WTC11 (cell line): ENCODE measurements around the gene KIF11. TPM values are rescaled to one million over a fixed set of nuclear protein-coding genes. Genes with fewer than 3 reads are reported as not detected.
"Not testable (repeated sequence)": the region's sequence is repeated elsewhere in the genome, so short reads cannot be mapped to it uniquely, and the experiment has no call there.

Experiments used
- ATAC-seq: fragments of 200-7000 bp; cut with Tn5 transposase; 2 replicates; pipeline ENCODE4 v1.10.0; 2021; ENCODE audit warnings: mild to moderate bottlenecking, moderate library complexity
- CTCF ChIA-PET: fragments of 300-600 bp; sonication (Branson Sonifier 250); formaldehyde crosslinking; loops from one replicate; lab custom pipeline; 2021; ENCODE audit warnings: antibody characterized with exemption; lab: Charles Lee
- POLR2A ChIA-PET: fragments of 350-600 bp; sonication (Branson Sonifier 250); formaldehyde crosslinking; loops from one replicate; lab custom pipeline; 2021; ENCODE audit warnings: antibody characterized with exemption; lab: Charles Lee
- DNase-seq: peaks from one replicate; pipeline ENCODE4 v3.0.0; 2021; ENCODE audit warnings: low spot score
- H3K27ac Mint-ChIP-seq: 2 replicates; pipeline ENCODE4 v1.8.0; 2021; ENCODE audit warnings: mixed read lengths
- H3K27me3 Mint-ChIP-seq: 2 replicates; pipeline ENCODE4 v1.8.0; 2021; ENCODE audit warnings: low read depth, mild to moderate bottlenecking, moderate library complexity, mixed read lengths
- H3K36me3 Mint-ChIP-seq: 2 replicates; pipeline ENCODE4 v1.8.0; 2021; ENCODE audit warnings: mixed read lengths
- H3K4me1 Mint-ChIP-seq: 2 replicates; pipeline ENCODE4 v1.8.0; 2022; ENCODE audit warnings: mixed read lengths
- H3K4me3 Mint-ChIP-seq: 2 replicates; pipeline ENCODE4 v1.8.0; 2021; ENCODE audit warnings: mild to moderate bottlenecking, moderate library complexity, mixed read lengths
- H3K9me3 Mint-ChIP-seq: 2 replicates; pipeline ENCODE4 v1.8.0; 2021; ENCODE audit warnings: mixed read lengths
- GRHL2 ChIP-seq: fragments of 250-450 bp; sonication (Bioruptor Pico); IDR thresholded peaks from 2 replicates; pipeline ENCODE4 v1.8.0; 2022; ENCODE audit warnings: mild to moderate bottlenecking, moderate library complexity; ENCODE audit not compliant: insufficient replicate concordance, severe bottlenecking
- HMGA2 ChIP-seq: fragments of 250-450 bp; sonication (Bioruptor Pico); IDR thresholded peaks from 2 replicates; pipeline ENCODE4 v1.4.0; 2021; ENCODE audit warnings: mild to moderate bottlenecking, moderate library complexity
- MXD4 ChIP-seq: fragments of 250-450 bp; sonication (Bioruptor Pico); IDR thresholded peaks from 2 replicates; pipeline ENCODE4 v1.8.0; 2021; ENCODE audit warnings: mild to moderate bottlenecking, moderate library complexity, borderline replicate concordance
- NR1H2 ChIP-seq: sonication (generic); formaldehyde crosslinking; IDR thresholded peaks from 2 replicates; pipeline ENCODE4 v1.9.0; 2021; ENCODE audit warnings: mild to moderate bottlenecking, moderate library complexity, missing genetic modification reagents
- NR2C2 ChIP-seq: sonication (generic); formaldehyde crosslinking; IDR thresholded peaks from 2 replicates; pipeline ENCODE4 v1.8.0; 2022; ENCODE audit warnings: mild to moderate bottlenecking, missing genetic modification reagents
- TP53 ChIP-seq: sonication (generic); formaldehyde crosslinking; IDR thresholded peaks from 2 replicates; pipeline ENCODE4 v1.8.1; 2023; ENCODE audit warnings: mild to moderate bottlenecking, missing genetic modification reagents
- ZBTB21 ChIP-seq: sonication (generic); formaldehyde crosslinking; IDR thresholded peaks from 2 replicates; pipeline ENCODE4 v1.8.1; 2023; ENCODE audit warnings: mild to moderate bottlenecking, missing genetic modification reagents, borderline replicate concordance
- ZNF121 ChIP-seq: sonication (generic); formaldehyde crosslinking; IDR thresholded peaks from 2 replicates; pipeline ENCODE4 v1.8.0; 2023; ENCODE audit warnings: missing genetic modification reagents
- ZNF219 ChIP-seq: sonication (generic); formaldehyde crosslinking; IDR thresholded peaks from 2 replicates; pipeline ENCODE4 v1.8.0; 2023; ENCODE audit warnings: missing genetic modification reagents, mild to moderate bottlenecking, borderline replicate concordance
- ZNF317 ChIP-seq: sonication (generic); formaldehyde crosslinking; IDR thresholded peaks from 2 replicates; pipeline ENCODE4 v1.8.1; 2023; ENCODE audit warnings: low read depth, mild to moderate bottlenecking, moderate library complexity, missing genetic modification reagents, borderline replicate concordance
- total RNA-seq: library from RNA; stranded (reverse); gene quantifications from 3 replicates; pipeline ENCODE4 v1.2.3, GENCODE V29; 2021
- TF ChIP-seq, protein P1 (sequence below): sonication (generic); formaldehyde crosslinking; IDR thresholded peaks from 2 replicates; pipeline ENCODE4 v1.8.1; 2022; ENCODE audit warnings: mild to moderate bottlenecking, missing genetic modification reagents, moderate library complexity, borderline replicate concordance
- TF ChIP-seq, protein P2 (sequence below): sonication (generic); formaldehyde crosslinking; IDR thresholded peaks from 2 replicates; pipeline ENCODE4 v1.8.1; 2022; ENCODE audit warnings: low read depth, missing genetic modification reagents, borderline replicate concordance
- TF ChIP-seq, protein P3 (sequence below): sonication (generic); formaldehyde crosslinking; IDR thresholded peaks from 2 replicates; pipeline ENCODE4 v1.8.1; 2022; ENCODE audit warnings: mild to moderate bottlenecking, moderate library complexity, missing genetic modification reagents
- TF ChIP-seq, protein P4 (sequence below): sonication (generic); formaldehyde crosslinking; IDR thresholded peaks from 2 replicates; pipeline ENCODE4 v1.8.0; 2023; ENCODE audit warnings: missing genetic modification reagents

The KIF11 gene
- total RNA-seq, 1 experiment from 2014 or later, result 55.7 TPM

DNA sequence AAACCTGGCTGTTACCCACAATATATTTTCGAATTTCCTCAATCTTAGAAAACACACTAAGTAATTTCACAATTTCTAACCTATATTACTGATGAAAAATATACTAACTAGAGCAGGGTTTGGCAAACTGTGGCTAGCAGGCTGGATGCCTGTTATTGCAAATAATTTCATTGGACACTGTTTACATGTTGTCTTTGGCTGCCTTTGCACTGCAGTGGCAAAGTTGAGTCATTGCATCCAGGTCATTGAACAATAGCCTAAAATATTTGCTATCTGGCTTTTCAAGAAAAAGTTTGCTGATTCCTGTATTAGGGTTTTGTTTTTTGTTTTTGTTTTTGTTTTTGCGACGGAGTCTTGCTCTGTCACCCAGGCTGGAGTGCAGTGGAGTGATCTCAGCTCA lies 47.2 kb downstream of the KIF11 start:
- ChIA-PET POLR2A (no interaction called here), CTCF (no interaction called here)
- 0 out of 2 replicates have a peak, but pooled peaks cover 2% of the 10 kb centered on the region for H3K4me1 Mint-ChIP-seq
- H3K27ac Mint-ChIP-seq, result no peak overlapping the region
- TF ChIP-seq MXD4, result no peak
- no peak for TF ChIP-seq NR2C2 (CRISPR knock-in tag)
- TF ChIP-seq, protein P1, sequence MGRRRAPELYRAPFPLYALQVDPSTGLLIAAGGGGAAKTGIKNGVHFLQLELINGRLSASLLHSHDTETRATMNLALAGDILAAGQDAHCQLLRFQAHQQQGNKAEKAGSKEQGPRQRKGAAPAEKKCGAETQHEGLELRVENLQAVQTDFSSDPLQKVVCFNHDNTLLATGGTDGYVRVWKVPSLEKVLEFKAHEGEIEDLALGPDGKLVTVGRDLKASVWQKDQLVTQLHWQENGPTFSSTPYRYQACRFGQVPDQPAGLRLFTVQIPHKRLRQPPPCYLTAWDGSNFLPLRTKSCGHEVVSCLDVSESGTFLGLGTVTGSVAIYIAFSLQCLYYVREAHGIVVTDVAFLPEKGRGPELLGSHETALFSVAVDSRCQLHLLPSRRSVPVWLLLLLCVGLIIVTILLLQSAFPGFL (CRISPR knock-in tag), result no peak
- TF ChIP-seq NR1H2 (CRISPR knock-in tag), result no peak
- no peak for TF ChIP-seq ZNF121 (CRISPR knock-in tag)
- TF ChIP-seq, protein P2, sequence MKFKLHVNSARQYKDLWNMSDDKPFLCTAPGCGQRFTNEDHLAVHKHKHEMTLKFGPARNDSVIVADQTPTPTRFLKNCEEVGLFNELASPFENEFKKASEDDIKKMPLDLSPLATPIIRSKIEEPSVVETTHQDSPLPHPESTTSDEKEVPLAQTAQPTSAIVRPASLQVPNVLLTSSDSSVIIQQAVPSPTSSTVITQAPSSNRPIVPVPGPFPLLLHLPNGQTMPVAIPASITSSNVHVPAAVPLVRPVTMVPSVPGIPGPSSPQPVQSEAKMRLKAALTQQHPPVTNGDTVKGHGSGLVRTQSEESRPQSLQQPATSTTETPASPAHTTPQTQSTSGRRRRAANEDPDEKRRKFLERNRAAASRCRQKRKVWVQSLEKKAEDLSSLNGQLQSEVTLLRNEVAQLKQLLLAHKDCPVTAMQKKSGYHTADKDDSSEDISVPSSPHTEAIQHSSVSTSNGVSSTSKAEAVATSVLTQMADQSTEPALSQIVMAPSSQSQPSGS (CRISPR knock-in tag), result no peak
- TF ChIP-seq ZNF219 (CRISPR knock-in tag), result no peak
- TF ChIP-seq HMGA2, result no peak
- no peak for TF ChIP-seq ZNF317 (CRISPR knock-in tag)
- no peak overlapping the region for H3K4me3 Mint-ChIP-seq
- DNase-seq (no peak), ATAC-seq (no peak)
- H3K9me3 Mint-ChIP-seq, result no peaks in the 10 kb centered on the region
- peaks cover 53% of the 10 kb centered on the region for H3K36me3 Mint-ChIP-seq
- H3K27me3 Mint-ChIP-seq, result no peaks in the 10 kb centered on the region

DNA sequence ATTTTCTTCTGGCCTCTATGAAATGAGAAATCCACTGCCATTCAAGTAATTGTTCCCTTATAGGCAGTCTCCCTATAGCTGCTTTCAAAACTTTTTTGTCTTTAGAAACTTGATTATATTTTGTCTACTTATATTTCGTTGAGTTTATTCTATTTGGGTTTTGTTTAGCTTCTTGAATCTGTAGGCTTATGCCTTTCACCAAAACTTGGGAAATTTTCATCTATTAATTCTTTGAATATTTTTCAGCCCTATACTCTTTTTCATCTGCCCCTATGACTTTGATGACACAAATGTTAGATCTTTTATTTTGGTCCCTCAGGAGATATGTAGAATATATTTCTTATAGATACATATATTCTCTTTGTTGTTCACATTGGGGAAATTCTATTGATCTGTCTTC lies 48.6 kb downstream of the KIF11 start:
- no peak overlapping the region for H3K27ac Mint-ChIP-seq
- H3K27me3 Mint-ChIP-seq, result no peaks in the 10 kb centered on the region
- TF ChIP-seq NR2C2 (CRISPR knock-in tag) (no peak), MXD4 (no peak), ZNF317 (CRISPR knock-in tag) (no peak), GRHL2 (no peak)
- TF ChIP-seq, protein P2 (CRISPR knock-in tag), result no peak
- TF ChIP-seq, protein P3, sequence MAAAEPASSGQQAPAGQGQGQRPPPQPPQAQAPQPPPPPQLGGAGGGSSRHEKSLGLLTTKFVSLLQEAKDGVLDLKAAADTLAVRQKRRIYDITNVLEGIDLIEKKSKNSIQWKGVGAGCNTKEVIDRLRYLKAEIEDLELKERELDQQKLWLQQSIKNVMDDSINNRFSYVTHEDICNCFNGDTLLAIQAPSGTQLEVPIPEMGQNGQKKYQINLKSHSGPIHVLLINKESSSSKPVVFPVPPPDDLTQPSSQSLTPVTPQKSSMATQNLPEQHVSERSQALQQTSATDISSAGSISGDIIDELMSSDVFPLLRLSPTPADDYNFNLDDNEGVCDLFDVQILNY, result no peak
- ATAC-seq (no peak), DNase-seq (no peak)
- POLR2A ChIA-PET, result no interaction called here
- no peaks in the 10 kb centered on the region for H3K9me3 Mint-ChIP-seq
- CTCF ChIA-PET, result no interaction called here
- H3K4me3 Mint-ChIP-seq, result no peak overlapping the region
- H3K4me1 Mint-ChIP-seq, result 0 out of 2 replicates have a peak, but pooled peaks cover 2% of the 10 kb centered on the region
- peaks cover 52% of the 10 kb centered on the region for H3K36me3 Mint-ChIP-seq

DNA sequence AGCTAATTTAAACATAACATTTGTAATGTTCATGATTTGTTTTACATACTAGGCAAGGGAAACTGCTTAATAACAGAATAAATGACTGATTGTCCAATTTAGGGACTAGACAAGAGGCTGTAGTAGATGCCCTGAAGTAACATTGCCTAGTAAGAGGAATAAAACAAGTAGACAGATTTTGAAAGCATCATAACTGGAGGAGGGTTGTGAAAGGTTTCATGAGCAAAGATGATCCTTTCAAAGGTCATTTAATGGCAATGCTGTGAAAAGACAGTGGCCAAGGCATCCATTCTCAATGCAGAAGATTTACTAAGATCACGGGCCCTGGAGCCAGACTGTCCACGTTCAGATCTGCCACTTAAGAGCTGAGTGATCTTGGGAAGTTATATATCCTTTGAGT lies 52.0 kb downstream of the KIF11 start:
- no peaks in the 10 kb centered on the region for H3K27me3 Mint-ChIP-seq
- no peaks in the 10 kb centered on the region for H3K9me3 Mint-ChIP-seq
- peaks cover 59% of the 10 kb centered on the region for H3K36me3 Mint-ChIP-seq
- H3K4me1 Mint-ChIP-seq, result 0 out of 2 replicates have a peak, but pooled peaks cover 2% of the 10 kb centered on the region
- DNase-seq, result no peak
- no peak overlapping the region for H3K4me3 Mint-ChIP-seq
- TF ChIP-seq, protein P4, sequence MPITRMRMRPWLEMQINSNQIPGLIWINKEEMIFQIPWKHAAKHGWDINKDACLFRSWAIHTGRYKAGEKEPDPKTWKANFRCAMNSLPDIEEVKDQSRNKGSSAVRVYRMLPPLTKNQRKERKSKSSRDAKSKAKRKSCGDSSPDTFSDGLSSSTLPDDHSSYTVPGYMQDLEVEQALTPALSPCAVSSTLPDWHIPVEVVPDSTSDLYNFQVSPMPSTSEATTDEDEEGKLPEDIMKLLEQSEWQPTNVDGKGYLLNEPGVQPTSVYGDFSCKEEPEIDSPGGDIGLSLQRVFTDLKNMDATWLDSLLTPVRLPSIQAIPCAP (CRISPR knock-in tag), result no peak
- no peak for TF ChIP-seq ZBTB21 (CRISPR knock-in tag)
- no peak for TF ChIP-seq TP53 (CRISPR knock-in tag)
- POLR2A ChIA-PET, result no interaction called here
- CTCF ChIA-PET, result interaction anchor here (1.6 kb wide), 1 partner anchor 128 kb away, joined by 7 read pairs; no protein-coding TSS in a partner anchor
- no peak overlapping the region for H3K27ac Mint-ChIP-seq
- ATAC-seq, result no peak

DNA sequence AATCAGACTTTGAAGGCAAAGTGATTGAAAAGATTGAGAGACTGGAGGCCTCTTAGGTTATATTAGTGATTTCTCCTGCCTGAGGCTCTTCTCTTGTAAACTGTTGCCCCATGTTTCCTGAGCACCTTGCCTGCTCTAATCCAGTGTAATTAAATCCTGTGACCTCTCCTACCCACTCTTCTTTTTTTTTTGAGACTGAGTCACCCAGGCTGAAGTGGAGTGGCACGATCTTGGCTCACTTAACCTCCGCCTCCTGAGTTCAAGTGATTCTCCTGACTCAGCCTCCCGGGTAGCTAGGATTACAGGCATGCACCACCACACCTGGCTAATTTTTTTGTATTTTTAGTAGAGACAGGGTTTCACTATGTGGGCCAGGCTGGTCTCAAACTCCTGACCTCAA lies 57.9 kb downstream of the KIF11 start:
- H3K9me3 Mint-ChIP-seq, DNase-seq, H3K4me3 Mint-ChIP-seq, ATAC-seq, POLR2A ChIA-PET, CTCF ChIA-PET, H3K4me1 Mint-ChIP-seq, H3K27me3 Mint-ChIP-seq, H3K27ac Mint-ChIP-seq: not testable (repeated sequence)
- peaks cover 73% of the 10 kb centered on the region for H3K36me3 Mint-ChIP-seq
